ENCODE results near the gene HNRNPC.
"Not testable (repeated sequence)": the region's sequence is repeated elsewhere in the genome, so short reads cannot be mapped to it uniquely, and the experiment has no call there.

The HNRNPC gene

GRCh38 chr14:21191261-21191808 lies 77.9 kb downstream of the HNRNPC start:
- no peak for DNase-seq

- DNase-seq = no peak
Measured at GRCh38 chr14:21185491-21185890, 83.8 kb downstream of the HNRNPC start.

GRCh38 chr14:21184254-21184653 lies 85.0 kb downstream of the HNRNPC start:
- no peak for DNase-seq

GRCh38 chr14:21182166-21182565 lies 87.1 kb downstream of the HNRNPC start:
- DNase-seq = no peak

- DNase-seq = no peak
Measured at GRCh38 chr14:21171128-21171527, 98.1 kb downstream of the HNRNPC start.

- DNase-seq = no peak
Measured at GRCh38 chr14:21169573-21169972, 99.7 kb downstream of the HNRNPC start.

GRCh38 chr14:21168055-21168454 lies 101.2 kb downstream of the HNRNPC start:
- no peak for DNase-seq

- DNase-seq = not testable (repeated sequence)
Measured at GRCh38 chr14:21165670-21166069, 103.6 kb downstream of the HNRNPC start.

- DNase-seq = not testable (repeated sequence)
Measured at GRCh38 chr14:21165002-21165605, 104.1 kb downstream of the HNRNPC start.

GRCh38 chr14:21163871-21164291 lies 105.4 kb downstream of the HNRNPC start:
- no peak for DNase-seq

- no peak for DNase-seq
Measured at GRCh38 chr14:21162081-21162480, 107.2 kb downstream of the HNRNPC start.

GRCh38 chr14:21160061-21160610 lies 109.1 kb downstream of the HNRNPC start:
- DNase-seq = no peak

All from NCI-H1694 treated with DMSO at 0.1 percent for 48 hours (cell line).